Adipocyte (in vitro differentiated cells): Measurements from ENCODE around the gene AP1B1.

Experiments used
- DNase-seq: peaks from one replicate; pipeline ENCODE4 v3.0.0-alpha.2; 2015; ENCODE audit warnings: low read depth
- H3K27me3 ChIP-seq: replicated peaks from 2 replicates; pipeline ENCODE4 v1.7.0; 2013; ENCODE audit warnings: mild to moderate bottlenecking, low read length, moderate library complexity; ENCODE audit not compliant: control insufficient read depth, insufficient read depth
- H3K36me3 ChIP-seq: 2 replicates; pipeline ENCODE4 v1.7.0; 2013; ENCODE audit warnings: low read length, mild to moderate bottlenecking, moderate library complexity; ENCODE audit not compliant: control insufficient read depth, insufficient read depth, severe bottlenecking
- H3K4me1 ChIP-seq: 2 replicates; pipeline ENCODE4 v1.7.0; 2013; ENCODE audit warnings: mild to moderate bottlenecking, low read length, moderate library complexity; ENCODE audit not compliant: control insufficient read depth, insufficient read depth
- H3K4me3 ChIP-seq: 2 replicates; pipeline ENCODE4 v1.7.0; 2013; ENCODE audit warnings: mild to moderate bottlenecking, low read length, moderate library complexity
- H3K9ac ChIP-seq: 2 replicates; pipeline ENCODE4 v1.7.0; 2013; ENCODE audit warnings: mild to moderate bottlenecking, low read length, moderate library complexity
- H3K9me3 ChIP-seq: 2 replicates; pipeline ENCODE4 v1.7.0; 2013; ENCODE audit warnings: mild to moderate bottlenecking, low read length, moderate library complexity; ENCODE audit not compliant: control insufficient read depth

The AP1B1 gene

GRCh38 chr22:29284196-29284595 is 104.2 kb downstream of the AP1B1 start:
- Histone ChIP-seq H3K9me3 (no peaks in the 10 kb centered on the region), H3K4me3 (no peak overlapping the region), H3K36me3 (peaks cover 95% of the 10 kb centered on the region), H3K27me3 (no peaks in the 10 kb centered on the region), H3K4me1 (peaks cover 2% of the 10 kb centered on the region), H3K9ac (no peak overlapping the region)
- no peak for DNase-seq

- Histone ChIP-seq H3K9ac (no peak overlapping the region), H3K4me3 (no peak overlapping the region), H3K4me1 (peaks cover 34% of the 10 kb centered on the region), H3K36me3 (peaks cover 96% of the 10 kb centered on the region), H3K9me3 (no peaks in the 10 kb centered on the region), H3K27me3 (no peaks in the 10 kb centered on the region)
- no peak for DNase-seq
These were observed 110.4 kb downstream of the AP1B1 start for GRCh38 chr22:29277927-29278326.
